Tibial nerve (tissue), 4 donors: Measurements from ENCODE around the gene MDGA2. TPM values are rescaled to one million over a fixed set of nuclear protein-coding genes. Genes with fewer than 3 reads are reported as not detected.

ENCODE experiments used
- DNase-seq, 2 donors: peaks; one replicate each; pipeline ENCODE4 v3.0.0-alpha.2; 2019; ENCODE audit warnings: low spot score in 2 of 2
- H3K27ac ChIP-seq, 4 donors: fragments of 200-600 bp; sonication (generic) in 3 of 4; one replicate each; pipeline ENCODE4 v1.5.1; 2017 to 2019; ENCODE audit warnings: mild to moderate bottlenecking in 1 of 4
- H3K27me3 ChIP-seq, 2 donors: fragments of 200-600 bp; sonication (generic) in 1 of 2; one replicate each; pipeline versions ENCODE4 v1.5.1 to v1.6.0; 2017 to 2019
- H3K36me3 ChIP-seq, 3 donors: fragments of 200-600 bp; sonication (generic); one replicate each; pipeline ENCODE4 v1.5.1; 2018 to 2019
- H3K4me1 ChIP-seq, 4 donors: fragments of 200-600 bp; sonication (generic) in 3 of 4; one replicate each; pipeline ENCODE4 v1.5.1; 2017 to 2019
- H3K4me3 ChIP-seq, 4 donors: fragments of 200-600 bp; sonication (generic) in 3 of 4; one replicate each; pipeline ENCODE4 v1.5.1; 2017 to 2019; ENCODE audit warnings: mild to moderate bottlenecking in 1 of 4, moderate library complexity in 1 of 4
- H3K9me3 ChIP-seq, 4 donors: fragments of 200-600 bp; sonication (generic) in 3 of 4; one replicate each; pipeline ENCODE4 v1.5.1; 2017 to 2019
- CTCF ChIP-seq, 5 experiments: fragments of 200-600 bp in 3 of 5; fragments of 450-650 bp in 2 of 5; sonication (generic) in 3 of 5; IDR thresholded peaks; one replicate each; pipeline ENCODE4 v1.5.1; 2016 to 2019; ENCODE audit warnings: antibody characterized with exemption in 5 of 5, mild to moderate bottlenecking in 3 of 5, moderate library complexity in 2 of 5
- EP300 ChIP-seq, 2 donors: sonication (generic); formaldehyde crosslinking; IDR thresholded peaks; one replicate each; pipeline ENCODE4 v1.6.1; 2017; ENCODE audit warnings: antibody characterized with exemption in 2 of 2, mild to moderate bottlenecking in 1 of 2
- POLR2A ChIP-seq, 2 donors: fragments of 450-650 bp; IDR thresholded peaks; one replicate each; pipeline ENCODE4 v1.6.1; 2017; ENCODE audit warnings: antibody characterized with exemption in 2 of 2, mild to moderate bottlenecking in 2 of 2, moderate library complexity in 2 of 2
- WGBS, 2 donors: methylation state at CpG; one replicate each; pipeline ENCODE4 v1.1.5; 2018; 5-methylcytosine and 5-hydroxymethylcytosine counted together
- total RNA-seq, 4 donors: library from RNA; depleted of rRNA; stranded (reverse); fragments of >200 nt; gene quantifications; one replicate each; pipeline ENCODE4 v1.1.0, GENCODE V29; 2016

MDGA2 gene
- total RNA-seq, 4 donors from 2014 or later: under 0.01 TPM; not detected in 3

GRCh38 chr14:47660158-47660557 lies 15.2 kb downstream of the MDGA2 start:
- no peaks in the 10 kb centered on the region for H3K4me1 ChIP-seq
- no peaks in the 10 kb centered on the region for H3K36me3 ChIP-seq
- TF ChIP-seq EP300 (IDR thresholded peaks at IDR 0.05): no peak
- no peak for TF ChIP-seq CTCF (IDR thresholded peaks at IDR 0.05)
- no peak for TF ChIP-seq POLR2A (IDR thresholded peaks at IDR 0.05)
- no peaks in the 10 kb centered on the region for H3K9me3 ChIP-seq
- H3K4me3 ChIP-seq: no peak overlapping the region
- H3K27me3 ChIP-seq: no peaks in the 10 kb centered on the region
- no peak for DNase-seq
- 45 to 47% methylated on average over 2 of the region's 2 CpGs for WGBS, 2 donors
- no peak overlapping the region for H3K27ac ChIP-seq

- H3K27ac ChIP-seq: no peak overlapping the region
- 95 to 100% methylated on average over 1 of the region's 1 CpG for WGBS, 2 donors
- DNase-seq: no peak
These were observed 17.4 kb downstream of the MDGA2 start for GRCh38 chr14:47658041-47658440.

GRCh38 chr14:47657143-47657542 lies 18.3 kb downstream of the MDGA2 start:
- no peaks in the 10 kb centered on the region for H3K9me3 ChIP-seq
- TF ChIP-seq EP300 (IDR thresholded peaks at IDR 0.05): no peak
- no peak for TF ChIP-seq POLR2A (IDR thresholded peaks at IDR 0.05)
- TF ChIP-seq CTCF (IDR thresholded peaks at IDR 0.05): no peak
- H3K27ac ChIP-seq: no peak overlapping the region
- H3K36me3 ChIP-seq: no peaks in the 10 kb centered on the region
- H3K4me1 ChIP-seq: no peaks in the 10 kb centered on the region
- H3K4me3 ChIP-seq: no peak overlapping the region
- WGBS, 2 donors: 88 to 90% methylated on average over 3 of the region's 3 CpGs
- no peaks in the 10 kb centered on the region for H3K27me3 ChIP-seq
- no peak for DNase-seq

More at GRCh38 chr14:47658041-47658440, 17.4 kb downstream of the MDGA2 start:
- Histone ChIP-seq H3K36me3 (no peaks in the 10 kb centered on the region), H3K4me1 (no peaks in the 10 kb centered on the region), H3K27me3 (no peaks in the 10 kb centered on the region), H3K9me3 (no peaks in the 10 kb centered on the region), H3K4me3 (no peak overlapping the region)
- TF ChIP-seq EP300 (IDR thresholded peaks at IDR 0.05) (no peak), POLR2A (IDR thresholded peaks at IDR 0.05) (no peak), CTCF (IDR thresholded peaks at IDR 0.05) (no peak)

- WGBS, 2 donors: 82 to 88% methylated on average over 5 of the region's 5 CpGs
- H3K4me3 ChIP-seq: no peak overlapping the region
- no peaks in the 10 kb centered on the region for H3K9me3 ChIP-seq
- H3K27me3 ChIP-seq: no peaks in the 10 kb centered on the region
- DNase-seq: no peak
- TF ChIP-seq CTCF (IDR thresholded peaks at IDR 0.05): no peak
- TF ChIP-seq EP300 (IDR thresholded peaks at IDR 0.05): no peak
- no peak for TF ChIP-seq POLR2A (IDR thresholded peaks at IDR 0.05)
- no peaks in the 10 kb centered on the region for H3K36me3 ChIP-seq
- H3K4me1 ChIP-seq: no peaks in the 10 kb centered on the region
- no peak overlapping the region for H3K27ac ChIP-seq
These were observed 24.1 kb downstream of the MDGA2 start for GRCh38 chr14:47651337-47651736.

- Histone ChIP-seq H3K4me3 (no peak overlapping the region), H3K27ac (no peak overlapping the region), H3K4me1 (no peaks in the 10 kb centered on the region), H3K36me3 (no peaks in the 10 kb centered on the region), H3K9me3 (no peaks in the 10 kb centered on the region), H3K27me3 (no peaks in the 10 kb centered on the region)
- WGBS, 2 donors: 83 to 86% methylated on average over 3 of the region's 3 CpGs
- TF ChIP-seq CTCF (IDR thresholded peaks at IDR 0.05) (no peak), POLR2A (IDR thresholded peaks at IDR 0.05) (no peak), EP300 (IDR thresholded peaks at IDR 0.05) (no peak)
- DNase-seq: no peak
These were observed 37.7 kb downstream of the MDGA2 start for GRCh38 chr14:47637753-47638152.
